Fibroblast of pulmonary artery (primary cell): ENCODE measurements around the gene GSTM2.

ENCODE experiments used
- DNase-seq: peaks from one replicate; pipeline ENCODE4 v3.0.0-alpha.2; 2010; ENCODE audit warnings: low read depth
- H3K4me3 ChIP-seq: replicated peaks from 2 replicates; pipeline ENCODE4 v1.5.1; 2011; ENCODE audit warnings: low read depth, mild to moderate bottlenecking, control low read depth, low read length, moderate library complexity
- TF ChIP-seq, protein P1 (sequence below): IDR thresholded peaks from 2 replicates; pipeline ENCODE4 v1.5.1; 2011; ENCODE audit warnings: mild to moderate bottlenecking, control low read depth, low read length, inconsistent platforms; ENCODE audit errors: missing control alignments

The GSTM2 gene

DNA sequence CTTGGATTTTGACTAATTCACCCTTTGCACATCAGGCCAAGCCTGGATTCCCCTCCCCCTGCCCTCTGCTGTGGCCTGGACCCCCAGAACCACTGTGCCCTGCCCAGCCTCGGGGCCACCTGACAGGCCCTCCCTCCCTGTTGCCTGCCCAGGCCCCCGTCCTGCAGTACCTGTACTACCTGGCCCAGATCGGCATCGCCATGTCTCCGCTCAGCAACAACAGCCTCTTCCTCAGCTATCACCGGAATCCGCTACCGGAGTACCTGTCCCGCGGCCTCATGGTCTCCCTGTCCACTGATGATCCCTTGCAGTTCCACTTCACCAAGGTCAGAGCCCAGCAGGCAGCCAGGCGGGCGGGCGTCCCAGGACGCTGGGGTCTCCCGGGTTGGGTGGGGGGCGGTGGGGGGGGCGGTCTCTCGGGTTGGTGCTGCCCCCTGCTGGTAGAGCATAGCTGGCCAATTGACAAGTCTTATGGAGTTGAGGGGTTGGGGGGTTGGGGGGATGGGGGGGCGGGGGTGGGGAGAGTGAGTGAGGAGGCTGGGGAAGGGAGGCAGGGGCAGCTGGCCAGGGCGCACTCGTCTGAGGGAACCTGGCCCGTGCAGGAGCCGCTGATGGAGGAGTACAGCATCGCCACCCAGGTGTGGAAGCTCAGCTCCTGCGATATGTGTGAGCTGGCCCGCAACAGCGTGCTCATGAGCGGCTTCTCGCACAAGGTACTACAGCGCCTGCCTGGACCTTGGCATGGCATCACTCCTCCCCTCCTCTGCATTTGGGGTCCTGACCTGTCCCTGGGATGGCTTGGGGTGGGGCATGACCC is 37.6 kb upstream of the GSTM2 start:
- TF ChIP-seq, protein P1, sequence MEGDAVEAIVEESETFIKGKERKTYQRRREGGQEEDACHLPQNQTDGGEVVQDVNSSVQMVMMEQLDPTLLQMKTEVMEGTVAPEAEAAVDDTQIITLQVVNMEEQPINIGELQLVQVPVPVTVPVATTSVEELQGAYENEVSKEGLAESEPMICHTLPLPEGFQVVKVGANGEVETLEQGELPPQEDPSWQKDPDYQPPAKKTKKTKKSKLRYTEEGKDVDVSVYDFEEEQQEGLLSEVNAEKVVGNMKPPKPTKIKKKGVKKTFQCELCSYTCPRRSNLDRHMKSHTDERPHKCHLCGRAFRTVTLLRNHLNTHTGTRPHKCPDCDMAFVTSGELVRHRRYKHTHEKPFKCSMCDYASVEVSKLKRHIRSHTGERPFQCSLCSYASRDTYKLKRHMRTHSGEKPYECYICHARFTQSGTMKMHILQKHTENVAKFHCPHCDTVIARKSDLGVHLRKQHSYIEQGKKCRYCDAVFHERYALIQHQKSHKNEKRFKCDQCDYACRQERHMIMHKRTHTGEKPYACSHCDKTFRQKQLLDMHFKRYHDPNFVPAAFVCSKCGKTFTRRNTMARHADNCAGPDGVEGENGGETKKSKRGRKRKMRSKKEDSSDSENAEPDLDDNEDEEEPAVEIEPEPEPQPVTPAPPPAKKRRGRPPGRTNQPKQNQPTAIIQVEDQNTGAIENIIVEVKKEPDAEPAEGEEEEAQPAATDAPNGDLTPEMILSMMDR, result no peak
- DNase-seq, result no peak
- H3K4me3 ChIP-seq, result no peak overlapping the region

DNA sequence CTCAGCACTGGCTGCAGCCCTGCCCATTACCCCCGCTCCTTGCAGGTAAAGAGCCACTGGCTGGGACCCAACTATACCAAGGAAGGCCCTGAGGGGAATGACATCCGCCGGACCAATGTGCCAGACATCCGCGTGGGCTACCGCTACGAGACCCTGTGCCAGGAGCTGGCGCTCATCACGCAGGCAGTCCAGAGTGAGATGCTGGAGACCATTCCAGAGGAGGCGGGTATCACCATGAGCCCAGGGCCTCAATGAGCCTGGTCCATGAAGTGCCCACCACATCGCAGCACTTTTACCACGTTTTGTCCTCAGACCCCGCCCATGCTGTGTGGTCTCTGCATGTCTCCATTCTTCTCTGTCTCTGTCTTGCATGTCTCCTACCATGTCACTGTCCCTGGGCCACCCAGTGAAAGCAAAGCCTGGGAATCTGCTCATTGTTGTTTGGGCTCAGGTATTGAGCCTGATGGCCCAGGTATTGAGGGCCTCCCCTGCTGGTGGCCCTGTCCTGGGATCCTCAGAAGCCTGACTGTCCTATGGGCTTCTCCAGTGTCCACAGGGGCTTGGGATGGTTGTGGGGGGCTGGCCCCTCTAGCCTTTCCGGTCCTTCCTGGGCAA is 36.9 kb upstream of the GSTM2 start:
- TF ChIP-seq, protein P1, result no peak
- DNase-seq, result no peak
- no peak overlapping the region for H3K4me3 ChIP-seq

DNA sequence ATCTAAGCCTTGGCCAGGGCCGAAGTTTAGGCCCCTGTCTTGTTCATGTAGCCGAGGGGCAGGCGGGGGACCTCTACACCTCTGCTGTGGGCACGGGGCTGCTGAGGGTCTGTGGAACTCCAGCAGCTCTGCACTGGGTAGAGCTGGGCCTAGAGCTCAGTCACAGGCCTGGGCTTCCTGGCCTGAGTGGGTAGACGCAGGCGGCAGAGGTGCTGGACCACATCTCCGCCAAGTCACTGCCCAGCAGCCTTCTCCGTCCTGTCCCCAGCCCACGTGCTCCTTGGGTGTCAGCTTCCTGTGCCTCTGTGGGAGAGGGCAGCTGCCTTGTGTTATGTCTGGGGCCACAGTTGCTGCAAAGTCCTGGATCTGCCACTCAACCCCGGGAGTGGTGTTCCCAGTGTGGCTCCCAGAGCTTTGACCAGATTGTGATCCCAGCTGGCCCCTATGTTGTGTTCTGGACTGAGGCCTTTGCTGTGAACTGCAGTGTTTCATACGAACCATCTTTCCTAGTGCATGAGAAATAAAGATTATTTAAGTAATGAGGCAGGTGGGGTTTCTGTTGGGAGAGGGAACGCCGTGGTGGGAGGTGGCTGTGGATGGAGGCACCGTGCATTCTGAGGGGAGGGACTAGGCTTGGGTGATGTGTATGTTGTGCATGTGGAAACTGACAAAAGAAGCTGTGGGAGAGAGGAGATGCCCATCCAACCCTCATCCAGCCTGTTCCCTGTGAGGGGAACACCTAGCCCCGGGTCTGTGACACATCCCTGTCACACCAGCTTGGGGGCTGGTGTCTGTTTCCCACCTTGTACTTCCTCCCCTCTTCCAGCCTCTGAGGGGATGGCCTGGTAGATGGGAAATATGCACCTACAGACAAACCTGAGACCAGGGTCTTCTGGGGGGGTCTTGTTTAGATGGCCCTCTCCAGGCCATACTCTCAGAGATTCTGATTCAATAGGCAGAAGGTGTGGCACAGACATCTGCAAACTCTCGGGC is 36.0 kb upstream of the GSTM2 start:
- TF ChIP-seq, protein P1, result no peak
- no peak overlapping the region for H3K4me3 ChIP-seq
- DNase-seq, result no peak

DNA sequence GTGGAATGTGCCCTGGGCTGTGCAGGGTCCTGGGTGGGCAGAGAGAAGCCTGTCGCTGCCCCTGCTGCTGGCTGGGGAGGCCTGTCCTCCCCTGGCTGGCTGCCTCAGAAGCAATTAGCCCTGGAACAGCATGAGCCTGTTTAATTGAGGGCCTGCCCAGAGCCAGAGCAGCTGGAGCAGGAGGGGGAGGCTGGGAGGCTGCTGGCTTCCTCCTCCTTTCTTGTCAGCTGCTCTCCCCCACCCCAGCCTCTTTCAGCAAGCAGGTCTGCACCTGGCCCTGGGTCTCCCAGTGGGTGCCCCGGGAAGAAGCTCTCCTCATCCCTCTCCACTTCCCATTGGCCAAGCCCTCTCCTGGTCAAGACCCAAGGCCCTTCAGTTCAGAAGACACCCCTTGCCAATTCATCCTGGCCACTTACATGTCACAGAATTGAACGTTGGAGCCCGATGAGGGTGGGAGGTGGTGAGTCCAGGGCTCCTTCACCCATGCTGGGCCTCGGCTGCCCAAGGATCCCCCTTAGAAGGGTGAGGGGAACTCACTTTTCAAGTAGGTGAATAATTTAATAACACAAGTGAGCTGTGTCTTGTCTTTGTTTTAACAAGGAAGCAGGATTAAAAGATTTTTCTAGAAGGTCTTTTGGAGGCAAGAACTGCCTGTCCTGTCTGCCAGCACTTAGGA is 35.0 kb upstream of the GSTM2 start:
- TF ChIP-seq, protein P1, result no peak
- no peak overlapping the region for H3K4me3 ChIP-seq
- no peak for DNase-seq

DNA sequence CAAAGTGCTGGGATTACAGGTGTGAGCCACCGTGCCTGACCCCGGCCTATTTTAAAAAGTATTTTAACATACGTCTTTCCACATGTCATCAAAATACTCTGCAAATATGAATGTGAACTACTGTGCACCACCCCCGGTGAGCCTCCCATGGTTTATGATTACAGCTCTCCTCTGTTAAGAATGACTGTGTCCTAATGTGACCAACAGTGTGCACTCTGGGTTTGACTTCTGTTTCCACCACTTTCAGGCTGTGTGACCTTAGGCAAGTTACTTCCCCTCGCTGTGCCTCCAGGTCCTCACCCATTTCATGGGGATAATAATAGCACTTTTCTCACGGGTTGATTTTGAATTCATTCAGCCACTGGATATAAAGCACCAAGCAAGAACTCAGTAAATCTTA is 33.6 kb upstream of the GSTM2 start:
- no peak for DNase-seq
- TF ChIP-seq, protein P1, result no peak
- no peak overlapping the region for H3K4me3 ChIP-seq
